ENCODE measurements around the gene MAT1A.

MAT1A gene

DNA sequence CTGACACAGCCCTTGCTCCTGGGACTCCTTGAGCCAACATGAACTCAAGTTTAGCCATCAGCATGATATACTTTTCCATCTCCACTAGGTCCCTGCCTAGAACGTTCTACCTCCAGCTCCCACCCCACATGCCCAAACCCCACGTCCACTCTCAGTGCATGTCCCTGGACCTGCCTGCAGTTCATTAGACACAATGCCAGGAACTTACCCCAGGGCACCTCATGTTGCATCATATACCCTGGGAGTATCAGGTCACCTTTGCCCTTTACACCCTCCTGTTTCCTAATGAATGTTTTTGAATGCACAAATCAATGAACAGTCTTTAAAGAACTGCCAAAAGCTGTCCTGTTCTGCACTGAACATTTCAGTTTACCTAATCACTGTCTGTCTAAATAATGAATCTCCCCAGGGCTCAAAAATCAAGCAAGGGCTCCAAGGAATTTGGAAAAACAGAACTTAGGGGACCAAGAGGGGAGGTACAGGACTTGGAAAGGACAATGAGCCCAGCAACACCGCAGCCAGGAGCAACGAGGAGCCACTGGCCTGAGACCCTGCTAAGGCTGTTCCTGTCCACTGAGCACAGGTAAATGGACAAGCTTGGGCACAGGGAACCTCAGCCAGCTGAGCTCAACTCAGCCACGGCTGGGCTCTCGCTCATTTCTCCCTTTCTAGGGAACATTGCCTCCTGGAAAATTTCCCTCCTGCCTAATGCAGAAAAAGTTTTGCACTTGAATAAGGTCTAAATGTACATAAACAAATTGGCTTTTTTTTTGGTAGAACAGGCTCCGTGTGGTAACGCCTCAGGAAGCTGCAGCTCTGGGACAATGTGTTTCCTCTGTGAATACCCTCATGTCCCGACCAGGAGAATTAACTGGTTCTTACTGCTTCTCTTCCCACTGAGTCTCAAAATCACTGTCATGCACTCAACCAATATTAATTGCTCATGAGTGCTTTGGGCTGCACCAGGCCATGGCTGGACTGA lies 7.4 kb downstream of the MAT1A start:
- DNase-seq (ENCODE audit: low spot score) = no peak

DNA sequence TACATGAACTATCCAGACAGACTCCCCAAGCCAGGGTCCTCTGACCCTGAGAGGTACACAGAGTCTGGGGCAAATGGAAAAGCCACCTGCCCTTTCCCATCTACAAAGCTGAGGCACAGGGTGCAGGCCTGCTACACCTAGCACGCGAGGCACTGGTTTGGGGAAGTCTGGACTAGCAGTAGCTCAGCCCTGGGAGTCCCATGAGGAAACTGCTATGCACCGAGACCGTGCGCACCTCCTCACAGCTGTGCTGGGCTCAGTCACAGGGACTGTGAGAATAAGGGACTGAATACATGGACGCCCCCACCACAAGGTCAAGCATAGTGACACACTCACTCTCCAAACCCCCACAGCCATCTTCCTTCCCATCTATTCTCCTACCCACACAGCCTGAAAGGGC lies 8.2 kb downstream of the MAT1A start:
- DNase-seq (ENCODE audit: low spot score) = no peak

DNA sequence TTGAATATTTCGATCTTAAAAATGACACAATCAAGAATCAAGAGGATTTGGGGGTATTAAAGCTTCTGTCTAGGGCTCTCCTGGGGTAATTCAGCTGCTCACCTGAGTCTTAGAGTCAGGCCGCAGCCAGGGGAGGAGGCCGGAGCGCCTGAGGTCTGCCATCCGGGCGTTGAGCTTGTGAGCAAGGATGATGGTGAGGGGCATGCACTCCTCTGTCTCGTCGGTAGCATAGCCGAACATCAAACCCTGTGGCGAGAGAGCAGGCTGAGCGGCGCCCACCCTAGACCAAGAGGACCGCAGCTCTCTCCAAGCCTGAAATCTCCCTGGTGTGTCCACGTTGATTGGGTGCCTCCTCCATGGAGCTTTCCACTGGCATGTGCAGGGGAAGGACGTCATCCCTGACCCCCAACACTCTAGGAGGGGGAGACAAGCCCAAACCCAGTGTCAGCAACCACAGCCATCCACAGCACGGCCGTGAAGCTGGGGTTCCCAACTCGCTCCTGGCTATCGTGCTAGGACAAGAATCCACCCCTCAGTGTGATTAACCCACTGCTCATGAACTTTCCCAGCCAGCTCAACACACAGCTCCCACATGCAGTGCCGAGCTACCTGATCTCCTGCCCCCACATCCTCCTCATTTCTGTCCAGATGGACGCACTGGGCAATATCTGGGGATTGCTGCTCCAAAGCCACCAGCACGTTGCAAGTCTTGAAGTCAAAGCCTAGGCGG lies 9.2 kb downstream of the MAT1A start:
- DNase-seq (ENCODE audit: low spot score) = no peak

DNA sequence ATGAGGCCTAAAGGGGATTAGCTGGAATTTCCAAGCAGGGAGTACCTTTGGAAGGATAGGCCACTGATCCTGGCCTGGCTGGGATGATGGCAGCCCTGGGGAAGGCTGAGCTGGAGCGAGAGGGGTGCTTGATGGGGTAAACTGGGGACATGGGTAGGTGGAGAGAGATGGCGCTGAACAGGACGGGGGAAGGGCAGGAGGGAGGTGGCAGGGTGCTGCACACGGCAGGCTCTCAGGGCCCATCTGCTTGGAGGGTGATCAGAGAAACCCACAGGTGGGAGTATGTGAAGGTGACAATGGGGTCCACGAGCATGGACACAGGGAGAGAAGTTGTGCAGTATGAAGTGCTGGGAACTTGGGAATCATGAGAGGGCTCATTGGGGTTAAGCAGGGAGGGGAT lies 10.3 kb downstream of the MAT1A start:
- no peak for DNase-seq (ENCODE audit: low spot score)

DNA sequence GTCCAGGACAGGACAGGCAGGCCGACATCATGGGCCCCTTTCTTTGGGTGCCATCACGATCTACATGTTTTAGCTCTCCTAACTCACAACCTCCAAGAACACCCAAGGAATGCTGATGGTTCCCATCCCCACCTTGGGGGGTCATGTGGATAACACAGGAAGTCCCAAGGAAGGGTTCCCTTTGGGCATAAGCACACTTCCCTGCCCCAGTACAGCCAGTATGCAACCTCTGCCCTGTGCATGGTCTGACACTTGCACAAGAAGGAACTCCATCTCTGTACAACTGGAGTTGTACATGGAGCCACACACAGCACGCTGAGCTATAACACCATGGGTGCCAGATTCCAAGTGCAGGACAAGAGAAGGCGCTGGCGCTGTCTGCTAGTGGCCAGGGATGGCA lies 11.0 kb downstream of the MAT1A start:
- DNase-seq (ENCODE audit: low spot score) = no peak

DNA sequence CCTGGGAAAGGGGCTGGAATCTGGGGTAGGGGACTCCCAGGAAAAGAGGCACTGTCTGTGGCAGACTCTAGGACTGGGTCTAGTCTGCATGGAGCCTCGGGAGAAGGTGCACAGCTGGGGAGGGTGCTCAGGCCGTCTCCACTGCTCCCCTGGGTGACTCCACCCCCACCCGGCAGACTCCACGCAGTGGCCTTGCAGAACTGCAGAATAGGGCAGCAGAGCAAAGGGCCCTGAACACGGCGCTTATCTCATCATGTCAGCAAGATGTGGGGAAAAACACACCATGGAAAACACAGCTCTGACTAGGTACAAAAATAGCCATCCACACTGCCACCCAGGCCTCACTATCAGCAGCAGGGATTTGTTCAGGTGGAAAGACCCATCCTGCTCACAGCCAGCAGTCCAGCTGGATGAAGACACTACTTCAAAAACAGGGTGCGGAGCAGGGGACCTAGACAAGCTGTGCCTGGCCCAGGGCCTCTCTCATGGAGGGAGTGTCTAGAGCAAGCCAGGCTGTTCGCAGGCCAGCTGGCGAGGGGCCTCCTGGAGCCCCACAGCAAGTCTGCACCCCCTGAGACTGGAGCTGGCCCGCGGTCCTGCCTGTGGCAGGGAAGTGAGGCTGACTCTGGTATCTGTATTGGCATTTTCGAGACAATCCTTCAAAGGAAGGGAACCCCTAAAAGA lies 11.7 kb downstream of the MAT1A start:
- no peak for DNase-seq (ENCODE audit: low spot score)

DNA sequence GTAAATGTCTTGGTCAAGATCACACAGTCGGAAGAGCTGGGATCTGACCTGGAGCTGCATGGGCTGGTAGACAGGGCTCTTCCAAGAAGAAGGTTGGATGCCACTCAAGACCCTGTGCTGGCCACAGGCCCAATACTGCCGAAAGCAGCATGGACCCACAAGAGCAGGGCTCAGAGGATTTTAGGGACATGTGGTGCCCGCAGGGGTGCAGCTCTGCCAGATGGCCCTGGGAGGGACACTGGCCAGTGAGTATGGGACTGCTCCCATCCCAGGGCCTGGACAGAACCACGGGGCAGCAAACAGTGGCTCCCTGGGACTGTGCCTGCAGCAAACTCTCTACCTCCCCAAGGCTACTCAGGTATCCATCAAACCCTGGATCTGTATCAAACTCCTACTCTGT lies 12.4 kb downstream of the MAT1A start:
- no peak for DNase-seq (ENCODE audit: low spot score)

DNA sequence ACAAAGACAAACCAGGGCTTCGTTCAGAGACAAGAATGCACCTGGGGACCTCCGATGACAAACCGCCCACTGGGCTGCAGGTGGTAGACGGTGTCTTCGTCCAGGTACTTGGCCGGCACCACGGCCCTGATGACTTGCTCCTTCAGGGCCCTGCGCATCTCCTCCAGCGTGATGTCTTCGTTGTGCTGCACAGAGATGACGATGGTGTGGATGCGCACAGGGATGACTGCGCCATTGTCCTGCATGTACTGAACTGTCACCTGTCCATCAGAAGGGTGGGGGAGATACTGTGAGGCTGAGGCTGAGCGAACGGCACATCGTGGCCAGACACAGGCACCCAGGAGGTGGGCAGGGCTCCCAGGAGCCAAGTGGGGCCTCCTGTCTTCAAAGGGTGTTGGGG lies 13.1 kb downstream of the MAT1A start:
- no peak for DNase-seq (ENCODE audit: low spot score)

DNA sequence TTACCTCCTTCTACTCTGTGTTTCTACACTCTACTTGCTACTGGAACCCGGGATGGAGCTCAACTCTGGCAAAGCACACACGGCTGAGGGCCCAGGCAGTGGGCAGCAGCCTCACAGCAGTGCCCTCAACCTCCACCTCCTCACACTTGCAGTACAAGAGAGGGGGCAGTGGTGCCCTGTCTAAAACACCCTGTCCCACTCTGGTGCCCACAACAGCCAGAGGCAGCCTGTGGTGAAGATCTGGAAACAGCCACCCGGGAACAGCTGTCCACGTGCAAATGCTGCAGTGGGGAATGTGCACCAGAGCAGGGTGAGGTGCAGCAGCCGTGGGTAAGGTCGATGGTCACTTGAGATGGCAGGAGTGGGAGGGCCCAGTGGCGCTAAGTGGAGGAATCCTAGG lies 13.7 kb downstream of the MAT1A start:
- DNase-seq (ENCODE audit: low spot score) = no peak

DNA sequence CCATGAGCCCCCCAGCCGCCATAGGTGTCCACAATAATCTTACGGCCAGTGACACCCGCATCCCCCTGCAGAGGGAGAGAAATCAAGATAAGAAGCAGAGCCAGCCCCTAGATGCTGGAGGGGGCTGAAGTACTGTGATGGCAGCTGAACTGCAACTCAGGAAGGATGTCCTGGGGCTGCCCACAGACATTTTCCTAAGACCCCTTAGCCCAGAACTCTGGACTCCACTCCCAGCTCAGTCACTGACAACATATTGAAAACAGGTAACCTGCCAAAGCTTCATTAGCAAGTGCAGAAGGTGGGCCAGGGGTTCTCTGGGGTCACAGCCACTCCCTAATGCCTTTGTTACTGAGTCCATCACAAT lies 14.3 kb downstream of the MAT1A start:
- no peak for DNase-seq (ENCODE audit: low spot score)

DNA sequence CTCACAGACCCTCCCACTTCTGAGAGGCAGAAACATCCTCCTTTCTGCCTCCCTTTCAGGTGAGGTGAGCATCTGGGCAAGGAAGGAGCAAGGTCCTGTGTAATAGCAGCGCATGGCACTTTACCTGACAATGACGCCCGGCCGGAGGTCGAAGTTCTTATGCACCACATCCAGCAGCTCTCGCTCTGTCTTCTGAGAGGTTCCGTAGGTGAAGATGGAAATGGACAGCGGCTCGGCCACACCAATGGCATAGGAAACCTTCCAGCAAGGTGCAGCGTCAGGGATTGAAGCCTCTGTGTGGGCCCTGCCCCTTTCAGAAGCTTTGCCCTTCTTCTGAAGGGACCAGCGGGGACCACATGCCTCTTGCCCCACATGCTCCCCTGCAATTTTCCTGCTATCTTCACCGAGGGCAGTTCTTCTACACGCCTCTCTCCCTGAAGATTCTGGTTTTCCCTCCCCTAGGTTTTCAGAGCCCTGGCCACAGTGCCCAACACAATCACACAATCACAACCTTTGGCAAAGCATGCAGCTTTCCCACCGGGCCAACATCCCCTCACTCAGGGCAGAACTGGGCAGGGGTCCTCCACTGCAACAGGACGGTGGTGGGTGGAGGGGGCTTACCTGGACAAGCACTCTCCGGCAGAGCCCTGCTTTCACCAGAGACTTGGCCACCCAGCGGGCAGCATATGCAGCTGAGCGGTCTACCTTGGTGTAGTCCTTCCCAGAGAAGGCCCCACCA lies 14.9 kb downstream of the MAT1A start:
- no peak for DNase-seq (ENCODE audit: low spot score)

DNA sequence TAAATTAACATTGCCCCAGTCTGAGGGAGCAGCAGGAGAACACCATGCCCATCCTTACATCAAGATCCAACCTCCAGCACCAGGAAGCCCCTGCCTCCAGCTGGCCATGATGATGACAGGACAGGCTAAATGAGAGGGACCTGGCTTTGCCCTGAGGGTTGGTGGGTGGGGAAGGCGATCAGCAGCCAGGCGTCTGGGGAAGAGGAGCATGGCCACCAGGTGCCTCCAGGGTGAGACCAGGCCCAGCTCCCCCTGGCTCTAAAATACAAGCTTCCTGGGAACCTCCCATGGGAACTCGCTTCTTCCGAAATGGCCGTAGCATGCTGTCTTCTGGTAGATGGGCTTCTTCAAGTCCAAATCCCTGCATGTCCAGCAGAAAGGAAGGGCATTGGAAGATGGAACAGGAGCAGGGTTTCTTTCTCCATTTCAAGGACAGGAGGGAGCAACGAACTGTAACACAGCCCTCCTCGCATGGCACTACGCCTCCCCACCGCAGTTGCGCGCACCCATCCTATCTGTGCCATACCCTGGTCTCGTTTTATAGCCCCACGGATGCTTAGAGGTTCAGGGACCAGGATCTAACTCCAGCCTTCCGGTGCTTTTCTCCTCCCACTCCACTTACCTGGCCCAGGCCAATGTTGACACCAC lies 15.8 kb downstream of the MAT1A start:
- no peak for DNase-seq (ENCODE audit: low spot score)

DNA sequence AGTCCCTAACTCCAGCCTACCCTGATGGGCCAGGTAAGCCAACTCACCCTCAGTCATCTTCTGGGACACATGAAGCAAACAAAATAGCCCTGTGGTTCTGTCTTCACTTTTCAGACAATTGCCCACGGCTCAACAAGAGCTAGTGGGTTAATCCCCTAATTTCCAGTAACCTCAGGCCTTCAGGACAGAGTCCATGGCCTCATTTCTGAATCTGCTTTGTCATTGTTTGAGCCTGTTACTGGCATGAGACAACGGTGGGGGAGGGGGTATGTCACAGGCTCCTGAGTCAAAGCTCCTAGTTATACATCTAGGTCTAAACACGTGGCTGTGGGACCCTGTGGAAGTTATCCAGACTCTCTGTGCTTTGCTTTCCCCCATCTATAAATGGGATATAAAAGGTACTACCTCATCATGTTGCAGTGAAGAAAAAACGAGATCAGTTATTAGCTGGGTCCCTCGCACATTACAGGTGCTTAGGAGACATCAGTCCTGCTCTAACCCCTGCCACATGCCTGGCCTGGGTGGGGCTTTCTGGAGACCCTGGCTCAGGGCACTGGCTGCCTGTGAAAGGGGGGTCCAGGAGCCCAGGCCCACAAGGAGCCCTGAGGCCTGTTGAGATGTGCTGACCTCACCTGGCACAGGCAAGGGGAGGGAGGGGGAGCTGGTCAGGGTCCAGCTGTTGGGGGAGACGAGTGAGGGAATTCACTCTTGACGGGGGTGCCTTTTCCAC lies 16.5 kb downstream of the MAT1A start:
- DNase-seq (ENCODE audit: low spot score) = no peak

DNA sequence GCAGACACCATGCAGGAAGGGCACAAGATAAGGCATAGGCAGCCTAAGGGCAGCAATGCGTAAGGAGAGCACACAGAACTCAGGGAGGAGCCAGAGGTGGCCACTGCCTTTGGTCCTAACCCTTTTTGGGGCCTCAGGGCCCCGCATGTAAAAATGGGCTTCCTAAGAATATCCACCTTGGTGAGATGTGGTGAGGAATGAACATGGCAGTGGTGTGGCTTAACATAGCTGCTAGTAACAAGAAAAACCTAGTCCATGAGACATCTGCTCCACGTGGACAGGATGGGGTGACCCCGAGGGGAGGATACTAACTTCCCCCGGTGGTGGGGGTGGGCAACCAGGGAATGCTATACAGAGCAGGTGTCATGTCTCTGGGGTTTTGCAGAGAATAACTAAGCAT lies 18.0 kb downstream of the MAT1A start:
- no peak for DNase-seq (ENCODE audit: low spot score)

DNA sequence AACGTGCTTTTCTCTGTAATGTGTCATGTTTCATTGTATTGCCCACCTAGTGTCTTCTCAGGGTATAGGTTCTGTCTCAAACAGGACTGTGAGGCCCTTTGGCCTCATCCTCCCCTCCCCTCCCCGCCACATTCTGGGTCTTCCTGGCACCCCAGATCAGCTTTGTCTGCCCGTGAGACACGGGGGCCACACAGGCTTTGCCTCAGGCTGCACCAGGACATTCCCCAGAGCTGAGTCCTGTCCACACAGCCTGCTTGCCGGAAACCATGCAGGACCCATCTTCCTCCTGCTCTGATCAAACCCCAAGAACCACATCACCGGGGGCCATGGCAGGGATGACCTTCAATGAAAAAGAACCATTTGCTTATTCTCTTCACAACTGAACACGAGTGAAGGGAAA lies 18.6 kb downstream of the MAT1A start:
- DNase-seq (ENCODE audit: low spot score) = no peak

DNA sequence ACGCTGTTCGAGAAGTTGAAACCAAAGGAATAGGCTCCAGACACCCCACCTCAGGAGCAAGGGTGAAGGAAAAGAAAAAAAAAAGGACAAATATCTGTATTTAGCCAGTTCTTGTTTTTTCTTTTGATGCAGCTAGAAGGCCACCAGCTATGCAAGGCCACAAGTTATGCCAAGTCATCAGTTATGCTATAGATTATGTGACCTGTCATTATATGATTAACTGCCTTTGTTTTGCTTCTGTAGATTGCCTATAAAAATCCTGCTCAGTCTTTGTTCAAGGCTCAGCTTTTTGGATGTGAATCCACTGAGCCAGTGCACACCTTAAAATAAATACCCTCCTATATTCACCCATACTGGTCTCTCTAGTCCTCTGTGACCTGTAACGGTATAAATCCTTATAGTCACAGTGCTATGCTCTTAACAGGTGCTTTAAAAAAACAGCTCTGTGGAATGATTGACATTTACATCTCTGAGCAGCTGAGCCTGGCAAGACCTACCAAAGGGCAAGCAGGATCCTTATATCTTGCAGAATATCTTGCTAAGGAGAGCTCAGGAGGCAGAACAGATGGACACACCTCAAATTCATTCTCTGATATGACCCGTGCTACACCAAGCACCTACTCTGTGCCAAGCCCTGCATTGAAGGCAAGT lies 20.4 kb downstream of the MAT1A start:
- DNase-seq (ENCODE audit: low spot score) = no peak

DNA sequence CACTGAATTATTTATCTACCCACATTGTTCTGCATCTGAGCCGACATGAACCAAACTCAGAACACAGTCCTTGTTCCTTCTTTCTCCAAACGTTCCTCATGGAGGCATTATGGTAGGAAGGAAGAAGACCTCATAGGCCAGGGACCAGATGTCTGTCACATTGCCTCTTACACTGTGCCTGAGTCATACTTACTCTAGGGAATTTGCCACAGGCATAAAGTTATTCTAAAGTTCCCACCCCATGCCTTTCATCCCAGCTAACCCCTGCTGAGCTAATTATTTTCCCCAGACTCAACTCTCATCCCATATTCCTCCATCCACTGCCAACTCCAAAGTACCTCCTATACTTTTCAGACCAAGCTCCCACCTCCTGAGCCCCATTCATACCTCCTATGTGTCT lies 21.2 kb downstream of the MAT1A start:
- no peak for DNase-seq (ENCODE audit: low spot score)

DNA sequence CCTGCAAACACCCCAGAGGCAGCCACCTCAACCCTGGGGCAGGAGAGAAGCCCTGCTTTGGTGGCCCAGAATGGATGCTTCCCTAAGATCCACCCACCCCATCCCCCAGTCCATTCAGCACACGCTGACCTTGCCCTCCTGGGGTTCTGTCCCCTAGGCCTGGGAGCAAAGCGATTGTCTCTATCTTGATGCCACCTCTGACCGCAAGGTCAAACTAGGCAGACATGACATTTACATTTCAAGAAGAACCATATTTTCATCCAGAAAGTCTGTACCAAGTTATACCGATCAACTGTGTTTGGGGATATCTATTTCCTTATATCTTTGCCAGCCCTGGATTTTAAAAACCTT lies 23.0 kb downstream of the MAT1A start:
- DNase-seq (ENCODE audit: low spot score) = no peak

DNA sequence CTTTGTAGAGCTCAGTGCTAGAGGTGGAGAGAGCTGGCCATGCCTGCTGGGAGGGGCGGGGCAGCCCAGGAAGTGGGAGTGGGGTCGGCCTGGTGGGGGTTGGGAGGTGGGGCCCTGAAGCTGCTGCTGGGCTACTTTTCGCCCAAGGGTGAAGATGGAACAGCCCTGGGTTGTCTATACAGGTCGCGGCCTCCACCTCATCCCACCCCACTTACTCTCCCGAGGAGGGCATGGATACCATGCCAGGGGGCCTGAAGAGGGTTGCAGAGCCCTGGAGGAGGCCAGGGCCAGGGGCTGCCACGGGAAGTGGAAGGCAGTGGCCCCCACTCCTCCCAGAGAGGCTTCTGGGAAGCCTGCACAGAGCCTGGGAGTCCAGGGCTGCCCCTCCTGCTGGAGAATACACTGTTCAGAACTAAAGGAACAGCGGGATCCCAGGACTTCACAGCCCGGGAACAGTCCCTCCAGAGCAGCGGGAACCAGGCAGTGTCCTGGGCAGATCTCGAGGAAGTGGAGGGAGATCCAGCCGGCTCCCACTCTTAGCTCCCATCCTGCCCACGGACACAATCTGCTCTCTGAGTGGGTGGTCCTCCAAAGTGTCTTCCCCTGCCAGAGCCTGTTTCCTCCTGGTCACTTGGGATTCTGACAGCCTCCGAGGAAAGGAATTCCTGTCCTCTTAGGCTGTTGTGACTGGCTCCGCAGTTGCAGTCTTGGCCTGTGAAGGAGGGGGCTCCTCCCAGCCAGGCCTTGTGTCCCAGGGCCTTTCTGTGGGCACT lies 23.5 kb downstream of the MAT1A start:
- DNase-seq (ENCODE audit: low spot score) = no peak
